Central memory CD8-positive, alpha-beta T cell (primary cell): Measurements from ENCODE around the gene AGPAT3.

Experiments used
- ATAC-seq: fragments of 150-1000 bp; cut with Tn5 transposase; replicated peaks from 2 replicates; pipeline ENCODE4 v1.10.0; 2022; ENCODE audit warnings: mild to moderate bottlenecking, moderate FRiP score, moderate number of reproducible peaks; ENCODE audit not compliant: poor library complexity, severe bottlenecking; ENCODE audit errors: extremely low read depth
- DNase-seq, 2 donors: peaks; one replicate each; pipeline ENCODE4 v3.0.0; 2021; ENCODE audit warnings: low spot score in 2 of 2
- H3K27ac Mint-ChIP-seq: one replicate; pipeline ENCODE4 v1.8.0; 2022; ENCODE audit warnings: low read depth, mild to moderate bottlenecking, moderate library complexity, mixed read lengths
- H3K27me3 Mint-ChIP-seq: one replicate; pipeline ENCODE4 v1.8.0; 2022; ENCODE audit warnings: mixed read lengths
- H3K36me3 Mint-ChIP-seq: one replicate; pipeline ENCODE4 v1.8.0; 2022; ENCODE audit warnings: mild to moderate bottlenecking, moderate library complexity, mixed read lengths; ENCODE audit not compliant: insufficient read depth
- H3K4me1 Mint-ChIP-seq: one replicate; pipeline ENCODE4 v1.8.0; 2022; ENCODE audit warnings: mixed read lengths
- H3K4me3 Mint-ChIP-seq: one replicate; pipeline ENCODE4 v1.8.0; 2022; ENCODE audit warnings: mild to moderate bottlenecking, moderate library complexity, mixed read lengths
- H3K9me3 Mint-ChIP-seq: one replicate; pipeline ENCODE4 v1.8.0; 2022; ENCODE audit warnings: mixed read lengths

AGPAT3 gene

GRCh38 chr21:43858806-43859648 lies 6.0 kb upstream of the AGPAT3 start:
- Mint-ChIP-seq H3K27ac (no peak overlapping the region), H3K4me3 (no peak overlapping the region), H3K4me1 (peaks cover 4% of the 10 kb centered on the region), H3K9me3 (no peaks in the 10 kb centered on the region), H3K36me3 (no peaks in the 10 kb centered on the region), H3K27me3 (peaks cover 20% of the 10 kb centered on the region)
- ATAC-seq: no peak
- DNase-seq: no peak

DNA sequence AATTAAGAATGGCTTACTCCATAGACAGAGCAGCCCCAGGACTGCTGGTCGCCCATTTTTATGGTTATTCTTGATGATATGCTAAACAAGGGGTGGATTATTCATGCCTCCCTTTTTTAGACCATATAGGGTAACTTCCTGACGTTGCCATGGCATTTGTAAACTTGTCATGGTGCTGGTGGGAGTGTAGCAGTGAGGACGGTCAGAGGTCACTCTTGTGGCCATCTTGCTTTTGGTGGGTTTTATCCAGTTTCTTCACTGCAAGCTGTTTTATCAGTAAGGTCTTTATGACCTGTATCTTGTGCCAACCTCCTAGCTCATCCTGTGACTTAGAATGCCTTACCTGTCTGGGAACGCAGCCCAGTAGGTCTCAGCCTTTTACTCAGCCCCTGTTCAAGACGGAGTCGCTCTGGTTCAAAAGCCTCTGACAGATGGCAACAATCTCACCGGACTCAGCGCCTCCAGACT lies 5.2 kb upstream of the AGPAT3 start:
- Mint-ChIP-seq H3K27me3 (peaks cover 16% of the 10 kb centered on the region), H3K36me3 (no peaks in the 10 kb centered on the region), H3K27ac (no peak overlapping the region), H3K9me3 (no peaks in the 10 kb centered on the region), H3K4me1 (peaks cover 4% of the 10 kb centered on the region), H3K4me3 (no peak overlapping the region)
- ATAC-seq (no peak), DNase-seq (no peak)

- ATAC-seq (no peak), DNase-seq (no peak)
- H3K27ac Mint-ChIP-seq: no peak overlapping the region
- H3K4me1 Mint-ChIP-seq: peaks cover 6% of the 10 kb centered on the region
- H3K36me3 Mint-ChIP-seq: peaks cover 5% of the 10 kb centered on the region
- no peaks in the 10 kb centered on the region for H3K9me3 Mint-ChIP-seq
- H3K27me3 Mint-ChIP-seq: no peaks in the 10 kb centered on the region
- H3K4me3 Mint-ChIP-seq: no peak overlapping the region
Observed at GRCh38 chr21:43861706-43862105, 3.3 kb upstream of the AGPAT3 start.

- H3K4me1 Mint-ChIP-seq: peaks cover 34% of the 10 kb centered on the region
- no peak overlapping the region for H3K27ac Mint-ChIP-seq
- H3K9me3 Mint-ChIP-seq: no peaks in the 10 kb centered on the region
- DNase-seq: no peak
- peak overlapping the region; percentile 76 for H3K4me3 Mint-ChIP-seq
- H3K36me3 Mint-ChIP-seq: peaks cover 7% of the 10 kb centered on the region
- no peak for ATAC-seq
- H3K27me3 Mint-ChIP-seq: no peaks in the 10 kb centered on the region
Observed at GRCh38 chr21:43864313-43864961, 586 bp upstream of the AGPAT3 start.

DNA sequence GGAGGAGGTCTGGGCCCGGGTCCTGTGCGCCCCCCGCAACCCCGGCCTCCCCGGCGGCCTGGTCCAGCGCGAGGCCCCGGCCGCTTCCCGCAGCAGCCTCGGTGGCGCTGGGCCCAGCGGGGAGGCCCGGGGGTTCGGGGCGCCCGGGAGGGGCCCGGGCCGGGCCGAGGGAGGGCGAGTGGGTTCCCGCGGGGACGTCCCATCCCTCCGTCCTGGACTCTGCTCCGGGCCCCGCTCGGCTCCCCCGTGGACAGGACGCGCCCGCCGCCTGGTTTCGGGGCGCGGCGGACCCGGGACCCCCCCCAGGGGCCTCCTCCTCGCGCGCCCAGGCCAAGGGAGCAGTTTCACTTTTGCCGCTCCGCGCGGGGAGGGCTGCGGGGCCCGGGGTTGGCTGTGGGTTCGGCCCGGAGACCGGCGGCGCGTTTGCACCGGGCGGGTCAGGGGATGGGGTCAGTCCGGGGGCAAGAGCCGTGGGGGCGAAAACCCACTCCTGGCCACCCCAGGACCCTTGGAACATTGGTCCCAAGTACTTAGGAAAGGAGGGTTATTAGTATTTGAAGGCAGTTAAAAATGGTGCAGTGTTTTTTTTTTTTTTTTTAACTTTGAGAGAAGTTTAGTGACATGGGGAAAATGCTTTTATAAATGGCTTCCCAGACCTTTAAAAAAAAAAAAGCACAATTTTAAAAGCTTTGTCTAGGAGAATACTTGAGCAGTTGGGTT lies 677 bp downstream of the AGPAT3 start:
- H3K27me3 Mint-ChIP-seq: no peaks in the 10 kb centered on the region
- peak overlapping the region; percentile 88 for H3K27ac Mint-ChIP-seq
- H3K36me3 Mint-ChIP-seq: peaks cover 10% of the 10 kb centered on the region
- no peaks in the 10 kb centered on the region for H3K9me3 Mint-ChIP-seq
- H3K4me1 Mint-ChIP-seq: peaks cover 39% of the 10 kb centered on the region
- H3K4me3 Mint-ChIP-seq: peak overlapping the region; percentile 78
- DNase-seq: peak; percentile 36 to 45
- ATAC-seq: peak; percentile 57

GRCh38 chr21:43866260-43866629 lies 1.2 kb downstream of the AGPAT3 start:
- no peaks in the 10 kb centered on the region for H3K27me3 Mint-ChIP-seq
- ATAC-seq (peak; percentile 58), DNase-seq (no peak)
- H3K4me3 Mint-ChIP-seq: peak overlapping the region; percentile 78
- H3K9me3 Mint-ChIP-seq: no peaks in the 10 kb centered on the region
- peak overlapping the region; percentile 88 for H3K27ac Mint-ChIP-seq
- peaks cover 44% of the 10 kb centered on the region for H3K4me1 Mint-ChIP-seq
- peaks cover 10% of the 10 kb centered on the region for H3K36me3 Mint-ChIP-seq

DNA sequence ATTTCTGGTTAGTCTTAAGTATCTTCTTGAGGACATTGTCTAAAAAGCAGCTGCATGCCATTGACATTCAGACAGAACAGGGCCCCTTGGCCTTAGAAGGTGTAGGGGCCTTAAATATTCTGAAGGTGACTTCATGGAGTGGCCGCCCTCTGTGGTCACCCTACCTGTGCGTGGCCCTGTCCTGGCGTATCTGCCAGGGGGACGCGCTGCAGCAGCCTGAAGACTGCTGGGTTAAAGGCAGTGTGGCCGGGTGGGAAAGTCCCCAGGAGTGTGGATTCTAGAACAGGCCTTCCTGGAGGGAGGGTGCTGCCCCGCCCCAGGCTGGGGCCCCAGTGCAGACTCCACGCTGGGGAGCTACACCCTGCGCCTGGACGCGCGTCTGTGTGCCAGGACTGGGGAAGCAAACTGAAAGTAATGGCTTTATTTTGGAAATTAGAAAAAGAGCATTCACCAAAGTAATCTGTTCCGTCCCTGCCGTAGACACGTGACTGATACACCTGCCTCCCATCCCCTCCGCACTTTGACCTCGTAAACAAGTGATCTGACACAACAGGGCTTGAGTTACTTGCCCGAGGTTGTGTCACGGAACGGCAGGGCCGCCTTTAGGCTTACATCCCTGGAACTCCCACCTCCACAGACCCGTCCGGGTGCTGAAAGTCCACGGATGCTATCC lies 1.8 kb downstream of the AGPAT3 start:
- Mint-ChIP-seq H3K27me3 (no peaks in the 10 kb centered on the region), H3K4me1 (peaks cover 49% of the 10 kb centered on the region), H3K27ac (peak overlapping the region; percentile 88), H3K9me3 (no peaks in the 10 kb centered on the region), H3K4me3 (peak overlapping the region; percentile 78), H3K36me3 (peaks cover 10% of the 10 kb centered on the region)
- ATAC-seq (peak; percentile 70), DNase-seq (no peak)

DNA sequence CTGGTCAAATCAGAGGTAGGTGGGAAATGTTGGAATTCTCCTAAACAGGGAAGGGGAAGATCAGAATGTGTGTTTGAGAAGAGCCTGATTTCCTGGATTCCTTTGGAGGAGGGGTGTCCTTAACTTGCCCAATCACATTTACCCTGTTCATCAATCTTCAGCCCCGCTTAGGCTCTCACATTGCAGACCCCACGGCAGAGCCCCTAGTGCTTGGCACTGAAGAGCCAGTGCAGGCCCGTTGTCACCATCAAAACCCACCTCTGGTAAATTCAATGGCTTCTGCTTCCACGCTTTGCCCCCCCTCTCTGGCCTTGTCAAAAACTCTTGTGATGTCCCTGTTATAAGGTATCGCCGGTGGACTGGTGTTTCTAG lies 2.3 kb downstream of the AGPAT3 start:
- H3K36me3 Mint-ChIP-seq: peaks cover 10% of the 10 kb centered on the region
- ATAC-seq (no peak), DNase-seq (no peak)
- peak overlapping the region; percentile 78 for H3K4me3 Mint-ChIP-seq
- peak overlapping the region; percentile 88 for H3K27ac Mint-ChIP-seq
- no peaks in the 10 kb centered on the region for H3K9me3 Mint-ChIP-seq
- H3K27me3 Mint-ChIP-seq: no peaks in the 10 kb centered on the region
- H3K4me1 Mint-ChIP-seq: peaks cover 53% of the 10 kb centered on the region

GRCh38 chr21:43867948-43868347 lies 2.9 kb downstream of the AGPAT3 start:
- DNase-seq (no peak), ATAC-seq (no peak)
- H3K9me3 Mint-ChIP-seq: no peaks in the 10 kb centered on the region
- H3K4me1 Mint-ChIP-seq: peaks cover 59% of the 10 kb centered on the region
- peaks cover 13% of the 10 kb centered on the region for H3K36me3 Mint-ChIP-seq
- H3K27ac Mint-ChIP-seq: peak overlapping the region; percentile 88
- peak overlapping the region; percentile 78 for H3K4me3 Mint-ChIP-seq
- H3K27me3 Mint-ChIP-seq: no peaks in the 10 kb centered on the region

DNA sequence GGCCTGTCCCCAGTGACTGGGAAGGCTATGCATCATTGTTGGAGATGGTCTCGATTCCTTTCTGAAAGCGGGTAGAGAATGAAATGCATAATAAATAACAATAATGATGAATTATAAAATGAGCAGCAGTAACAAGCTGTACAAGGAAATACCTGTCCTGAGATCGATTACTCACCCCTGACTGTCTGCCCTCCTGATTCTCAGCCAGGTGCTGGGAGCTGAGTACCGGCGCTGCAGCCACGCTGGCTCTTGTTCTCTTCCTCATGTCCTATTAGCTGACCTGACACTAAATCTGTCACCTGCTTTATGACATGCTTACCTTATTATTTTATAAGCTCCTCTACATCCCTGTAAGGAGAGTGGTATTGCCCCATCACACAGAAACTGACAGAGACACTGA lies 3.4 kb downstream of the AGPAT3 start:
- Mint-ChIP-seq H3K27me3 (no peaks in the 10 kb centered on the region), H3K4me1 (peaks cover 61% of the 10 kb centered on the region), H3K9me3 (no peaks in the 10 kb centered on the region), H3K36me3 (peaks cover 14% of the 10 kb centered on the region), H3K27ac (peak overlapping the region; percentile 88), H3K4me3 (no peak overlapping the region)
- no peak for DNase-seq
- no peak for ATAC-seq

DNA sequence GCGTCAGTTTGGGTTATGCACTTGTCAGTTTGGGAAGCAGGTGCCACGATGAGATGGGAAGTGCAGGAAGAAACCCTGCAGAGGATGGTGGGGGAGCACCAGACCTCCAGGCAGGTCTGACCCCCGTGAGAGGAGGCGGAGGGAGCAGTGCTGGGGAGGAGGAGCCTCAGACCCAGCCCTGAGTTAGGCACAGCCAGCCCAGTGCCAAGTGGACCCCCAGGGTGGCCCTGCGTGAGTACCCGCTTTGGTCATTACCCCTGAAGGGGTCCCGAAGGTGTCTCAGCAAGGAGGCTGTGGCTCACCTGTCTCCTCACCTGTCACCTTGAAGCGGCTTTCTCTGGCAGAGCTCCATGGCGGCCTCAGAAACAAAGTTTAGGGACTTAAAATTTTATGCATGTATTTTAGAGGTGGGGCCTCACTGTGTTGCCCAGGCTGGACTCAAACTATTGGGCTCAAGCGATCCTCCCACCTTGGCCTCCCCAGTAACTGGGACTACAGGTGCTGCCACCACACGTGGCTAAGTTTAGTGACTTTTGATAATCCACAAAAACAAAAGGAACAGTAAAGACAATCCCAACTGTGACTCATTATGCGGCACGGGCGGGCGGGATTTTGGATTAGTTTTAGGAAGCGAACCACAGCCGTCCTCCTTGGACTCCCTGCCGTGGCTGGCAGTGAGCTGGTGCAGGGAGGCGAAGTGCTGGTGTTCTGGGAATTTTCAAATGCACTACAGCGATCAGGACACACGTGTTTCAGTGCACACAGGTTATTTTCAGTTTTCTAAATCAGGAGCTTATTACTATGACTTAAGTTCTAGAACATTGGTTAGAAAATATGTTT lies 4.7 kb downstream of the AGPAT3 start:
- Mint-ChIP-seq H3K36me3 (peaks cover 20% of the 10 kb centered on the region), H3K4me1 (peaks cover 71% of the 10 kb centered on the region), H3K4me3 (no peak overlapping the region), H3K9me3 (no peaks in the 10 kb centered on the region), H3K27ac (peak overlapping the region; percentile 44), H3K27me3 (no peaks in the 10 kb centered on the region)
- ATAC-seq: no peak
- no peak for DNase-seq
